Astrocyte of the cerebellum (primary cell): ENCODE data around the gene SLC5A3.

ENCODE experiments used
- DNase-seq: peaks from one replicate; pipeline ENCODE4 v3.0.0-alpha.2; 2011; ENCODE audit warnings: low read depth
- H3K4me3 ChIP-seq: 2 replicates; pipeline ENCODE4 v1.5.1; 2011; ENCODE audit warnings: mild to moderate bottlenecking, low read depth, low read length, moderate library complexity
- CTCF ChIP-seq: IDR thresholded peaks from 2 replicates; pipeline ENCODE4 v1.5.1; 2012; ENCODE audit warnings: low read length, low read depth, moderate library complexity, mild to moderate bottlenecking; ENCODE audit errors: missing control alignments
- in situ Hi-C: cut with HindIII; loops from 2 replicates; pipeline ENCODE4 v1.10.0; 2017; ENCODE audit warnings: low sequenced_read_pairs

SLC5A3 gene

GRCh38 chr21:34122047-34122446, 48.7 kb downstream of the SLC5A3 start:
- TF ChIP-seq CTCF = no peak
- H3K4me3 ChIP-seq = no peak overlapping the region
- in situ Hi-C loops = no loop called here
- no peak for DNase-seq
